Posterior cingulate gyrus (tissue), 11 donors: ENCODE measurements around the gene FHAD1.
"Not testable (repeated sequence)": the region's sequence is repeated elsewhere in the genome, so short reads cannot be mapped to it uniquely, and the experiment has no call there.

Experiments
- DNase-seq, 10 donors: peaks; one replicate each; pipeline versions ENCODE4 v3.0.0 to v3.0.0-alpha.2; 2020 to 2021; ENCODE audit warnings: mixed read lengths in 3 of 10
- intact Hi-C: fragments of 100-400 bp; cut with DNase I; formaldehyde crosslinking; loops from one replicate; pipeline ENCODE4 v1.15.1; 2023

Gene FHAD1

GRCh38 chr1:15382601-15383518 is 135.8 kb downstream of the FHAD1 start:
- intact Hi-C loops: no loop called here
- no peak for DNase-seq

GRCh38 chr1:15383810-15384209 is 136.8 kb downstream of the FHAD1 start:
- DNase-seq: no peak
- intact Hi-C loops: no loop called here

- intact Hi-C loops: no loop called here
- DNase-seq: peak; percentile 45 to 95 (median 68)
Measured at GRCh38 chr1:15384301-15384901, 137.4 kb downstream of the FHAD1 start.

GRCh38 chr1:15385420-15385819 is 138.4 kb downstream of the FHAD1 start:
- no peak for DNase-seq
- intact Hi-C loops: no loop called here

GRCh38 chr1:15386164-15386749 is 139.2 kb downstream of the FHAD1 start:
- DNase-seq: peak; percentile 39 to 92 (median 61)
- intact Hi-C loops: no loop called here

- intact Hi-C loops: no loop called here
- DNase-seq: no peak
Measured at GRCh38 chr1:15388201-15388880, 141.3 kb downstream of the FHAD1 start.

- DNase-seq, intact Hi-C loops: not testable (repeated sequence)
Measured at GRCh38 chr1:15389828-15390227, 142.8 kb downstream of the FHAD1 start.

GRCh38 chr1:15390667-15391066 is 143.6 kb downstream of the FHAD1 start:
- intact Hi-C loops: no loop called here
- peak in 1 of 10 donors; percentile 8 for DNase-seq

GRCh38 chr1:15391366-15391765 is 144.3 kb downstream of the FHAD1 start:
- intact Hi-C loops: no loop called here
- peak in 1 of 10 donors; percentile 22 for DNase-seq

GRCh38 chr1:15393475-15394257 is 146.6 kb downstream of the FHAD1 start:
- DNase-seq: no peak
- intact Hi-C loops: no loop called here

- no peak for DNase-seq
- intact Hi-C loops: no loop called here
Measured at GRCh38 chr1:15394258-15394690, 147.3 kb downstream of the FHAD1 start.

GRCh38 chr1:15397236-15397635 is 150.2 kb downstream of the FHAD1 start:
- no peak for DNase-seq

GRCh38 chr1:15399710-15400109 is 152.7 kb downstream of the FHAD1 start:
- no peak for DNase-seq
- intact Hi-C loops: no loop called here

More at GRCh38 chr1:15397236-15397635, 150.2 kb downstream of the FHAD1 start:
- intact Hi-C loops: no loop called here

- peak in 1 of 10 donors; percentile 47 for DNase-seq
- intact Hi-C loops: no loop called here
Measured at GRCh38 chr1:15400627-15401026, 153.6 kb downstream of the FHAD1 start.

GRCh38 chr1:15401391-15402055 is 154.5 kb downstream of the FHAD1 start:
- intact Hi-C loops: no loop called here
- peak in 2 of 10 donors; percentile 45 to 61 for DNase-seq

GRCh38 chr1:15402809-15403450 is 155.9 kb downstream of the FHAD1 start:
- peak in 1 of 10 donors; percentile 26 for DNase-seq
- intact Hi-C loops: no loop called here

GRCh38 chr1:15403962-15404580 is 157.0 kb downstream of the FHAD1 start:
- intact Hi-C loops: no loop called here
- no peak for DNase-seq

- intact Hi-C loops: no loop called here
- DNase-seq: peak in 1 of 10 donors; percentile 27
Measured at GRCh38 chr1:15405106-15405850, 158.3 kb downstream of the FHAD1 start.
